ENCODE results near the gene DDRGK1. TPM values are rescaled to one million over a fixed set of nuclear protein-coding genes. Genes with fewer than 3 reads are reported as not detected.

Gene DDRGK1
- total RNA-seq, 1 experiment from 2014 or later: 21.7 TPM

Other genes starting within 250 kb of the DDRGK1 start
- gene GNRH2, start 161.1 kb downstream of the DDRGK1 start, total RNA-seq (2014; rRNA removed; shearing (Covaris generic); ENCODE audit: low replicate concordance): not detected in 2 replicates
- gene MRPS26, start 158.6 kb downstream of the DDRGK1 start, total RNA-seq (2014; rRNA removed; shearing (Covaris generic); ENCODE audit: low replicate concordance): 44.1 and 63.8 TPM in 2 replicates
- gene OXT, start 133.1 kb downstream of the DDRGK1 start, total RNA-seq (2014; rRNA removed; shearing (Covaris generic); ENCODE audit: low replicate concordance): not detected in 2 replicates
- gene AVP, start 120.0 kb downstream of the DDRGK1 start, total RNA-seq (2014; rRNA removed; shearing (Covaris generic); ENCODE audit: low replicate concordance): not detected in 2 replicates
- gene FASTKD5, start 44.8 kb downstream of the DDRGK1 start, total RNA-seq (2014; rRNA removed; shearing (Covaris generic); ENCODE audit: low replicate concordance): 6.9 and 7.9 TPM in 2 replicates
- gene UBOX5, start 44.8 kb downstream of the DDRGK1 start, total RNA-seq (2014; rRNA removed; shearing (Covaris generic); ENCODE audit: low replicate concordance): 2.3 and 3.9 TPM in 2 replicates
- 0.03 TPM in 1 of 2 replicates, not detected in the other for gene LZTS3, start 31.1 kb downstream of the DDRGK1 start, total RNA-seq (2014; rRNA removed; shearing (Covaris generic); ENCODE audit: low replicate concordance)
- gene ITPA, start 4.8 kb upstream of the DDRGK1 start, total RNA-seq (2014; rRNA removed; shearing (Covaris generic); ENCODE audit: low replicate concordance): 41.3 and 48.5 TPM in 2 replicates
- gene SLC4A11, start 34.5 kb upstream of the DDRGK1 start, total RNA-seq (2014; rRNA removed; shearing (Covaris generic); ENCODE audit: low replicate concordance): 0.20 TPM in 1 of 2 replicates, not detected in the other
- 0.86 and 1.9 TPM in 2 replicates for gene DNAAF9, start 203.0 kb upstream of the DDRGK1 start, total RNA-seq (2014; rRNA removed; shearing (Covaris generic); ENCODE audit: low replicate concordance)

All from MG63 (cell line).